ENCODE measurements around the gene CRADD. TPM values are rescaled to one million over a fixed set of nuclear protein-coding genes. Genes with fewer than 3 reads are reported as not detected.

Gene CRADD
- total RNA-seq, 1 experiment from 2014 or later, result 10.1 TPM

DNA sequence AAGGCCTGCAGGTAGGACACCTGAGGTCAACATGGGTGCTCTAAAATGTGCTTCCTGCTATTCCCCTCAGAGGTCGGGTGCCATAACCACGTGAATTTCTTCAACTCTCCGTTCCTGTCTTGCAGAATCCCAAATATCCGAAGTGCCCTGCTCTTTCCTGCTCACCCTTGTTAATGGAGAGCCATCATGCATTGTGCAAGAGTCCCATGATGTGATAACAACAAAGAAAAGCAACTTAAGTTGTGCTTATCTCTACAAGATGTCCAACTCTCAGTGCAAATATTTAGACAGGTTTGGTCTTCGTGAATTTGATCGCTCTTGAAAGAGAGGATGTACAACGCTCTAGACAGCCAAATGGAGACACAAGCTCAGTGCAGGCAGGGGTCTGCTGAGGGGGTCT, 260.6 kb downstream of the CRADD start:
- no peak overlapping the region for H3K27ac Mint-ChIP-seq (ENCODE audit: unreplicated experiment)
- H3K4me3 Mint-ChIP-seq (ENCODE audit: low read depth, unreplicated experiment), result no peak overlapping the region
- no TSS peak for BruUV-seq (replicated peaks)
- CTCF ChIA-PET, result no interaction called here
- H3K9me3 Mint-ChIP-seq (ENCODE audit: low read depth, unreplicated experiment), result peaks cover 10% of the 10 kb centered on the region
- H3K27me3 Mint-ChIP-seq (ENCODE audit: unreplicated experiment), result peaks cover 13% of the 10 kb centered on the region
- intact Hi-C loops (cut with micrococcal nuclease; ENCODE audit: unreplicated experiment), result no loop called here
- H3K36me3 Mint-ChIP-seq (ENCODE audit: insufficient read depth, unreplicated experiment), result no peaks in the 10 kb centered on the region
- TF ChIP-seq, protein P1, sequence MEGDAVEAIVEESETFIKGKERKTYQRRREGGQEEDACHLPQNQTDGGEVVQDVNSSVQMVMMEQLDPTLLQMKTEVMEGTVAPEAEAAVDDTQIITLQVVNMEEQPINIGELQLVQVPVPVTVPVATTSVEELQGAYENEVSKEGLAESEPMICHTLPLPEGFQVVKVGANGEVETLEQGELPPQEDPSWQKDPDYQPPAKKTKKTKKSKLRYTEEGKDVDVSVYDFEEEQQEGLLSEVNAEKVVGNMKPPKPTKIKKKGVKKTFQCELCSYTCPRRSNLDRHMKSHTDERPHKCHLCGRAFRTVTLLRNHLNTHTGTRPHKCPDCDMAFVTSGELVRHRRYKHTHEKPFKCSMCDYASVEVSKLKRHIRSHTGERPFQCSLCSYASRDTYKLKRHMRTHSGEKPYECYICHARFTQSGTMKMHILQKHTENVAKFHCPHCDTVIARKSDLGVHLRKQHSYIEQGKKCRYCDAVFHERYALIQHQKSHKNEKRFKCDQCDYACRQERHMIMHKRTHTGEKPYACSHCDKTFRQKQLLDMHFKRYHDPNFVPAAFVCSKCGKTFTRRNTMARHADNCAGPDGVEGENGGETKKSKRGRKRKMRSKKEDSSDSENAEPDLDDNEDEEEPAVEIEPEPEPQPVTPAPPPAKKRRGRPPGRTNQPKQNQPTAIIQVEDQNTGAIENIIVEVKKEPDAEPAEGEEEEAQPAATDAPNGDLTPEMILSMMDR (IDR thresholded peaks at IDR 0.05; ENCODE audit: unreplicated experiment), result no peak
- DNase-seq, result no peak
- no peaks in the 10 kb centered on the region for H3K4me1 Mint-ChIP-seq (ENCODE audit: low read depth, unreplicated experiment)

DNA sequence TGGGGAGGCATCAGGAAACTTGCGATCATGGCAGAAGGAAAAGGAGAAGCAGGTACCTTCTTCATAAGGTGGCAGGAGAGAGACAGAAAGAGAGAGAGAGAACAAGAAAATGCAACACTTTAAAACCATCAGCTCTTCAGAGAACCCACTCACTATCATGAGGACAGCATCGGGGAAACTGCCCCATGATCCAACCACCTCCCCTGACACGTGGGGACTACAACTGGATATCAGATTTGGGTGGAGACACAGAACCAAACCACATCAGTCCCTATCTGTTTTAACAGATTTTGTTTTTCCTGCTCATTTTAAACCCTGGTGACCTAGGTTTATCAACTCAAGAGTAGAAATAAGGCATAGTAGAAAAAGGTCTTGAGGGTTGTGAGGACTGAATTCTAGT, 261.1 kb downstream of the CRADD start:
- TF ChIP-seq, protein P1 (IDR thresholded peaks at IDR 0.05; ENCODE audit: unreplicated experiment), result no peak
- CTCF ChIA-PET, result no interaction called here
- no peak overlapping the region for H3K27ac Mint-ChIP-seq (ENCODE audit: unreplicated experiment)
- peaks cover 10% of the 10 kb centered on the region for H3K9me3 Mint-ChIP-seq (ENCODE audit: low read depth, unreplicated experiment)
- no peak for DNase-seq
- H3K27me3 Mint-ChIP-seq (ENCODE audit: unreplicated experiment), result peaks cover 13% of the 10 kb centered on the region
- intact Hi-C loops (cut with micrococcal nuclease; ENCODE audit: unreplicated experiment), result no loop called here
- H3K4me3 Mint-ChIP-seq (ENCODE audit: low read depth, unreplicated experiment), result no peak overlapping the region
- H3K36me3 Mint-ChIP-seq (ENCODE audit: insufficient read depth, unreplicated experiment), result no peaks in the 10 kb centered on the region
- BruUV-seq (replicated peaks), result no TSS peak
- H3K4me1 Mint-ChIP-seq (ENCODE audit: low read depth, unreplicated experiment), result no peaks in the 10 kb centered on the region

DNA sequence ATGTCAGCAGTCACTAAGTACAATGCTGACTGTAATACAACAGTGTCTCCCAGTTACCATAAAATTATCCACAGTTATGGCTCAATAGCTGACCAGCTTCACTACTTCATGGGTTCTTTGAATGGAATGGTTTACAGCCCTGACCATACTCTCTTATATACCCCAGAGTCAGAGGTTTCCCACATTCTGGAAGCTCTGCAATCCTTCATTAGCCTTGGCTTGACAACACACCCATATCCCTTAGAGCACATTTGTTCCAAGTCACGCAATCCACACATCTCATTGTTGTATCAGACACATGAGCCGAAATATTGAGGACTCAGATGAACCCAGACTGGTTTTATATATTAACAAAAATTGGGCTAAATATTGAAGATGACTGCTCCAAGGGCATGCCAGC, 261.8 kb downstream of the CRADD start:
- H3K36me3 Mint-ChIP-seq (ENCODE audit: insufficient read depth, unreplicated experiment), result no peaks in the 10 kb centered on the region
- peaks cover 13% of the 10 kb centered on the region for H3K27me3 Mint-ChIP-seq (ENCODE audit: unreplicated experiment)
- BruUV-seq (replicated peaks), result no TSS peak
- CTCF ChIA-PET, result no interaction called here
- TF ChIP-seq, protein P1 (IDR thresholded peaks at IDR 0.05; ENCODE audit: unreplicated experiment), result no peak
- no peak for DNase-seq
- H3K9me3 Mint-ChIP-seq (ENCODE audit: low read depth, unreplicated experiment), result peaks cover 10% of the 10 kb centered on the region
- H3K4me1 Mint-ChIP-seq (ENCODE audit: low read depth, unreplicated experiment), result no peaks in the 10 kb centered on the region
- H3K4me3 Mint-ChIP-seq (ENCODE audit: low read depth, unreplicated experiment), result no peak overlapping the region
- intact Hi-C loops (cut with micrococcal nuclease; ENCODE audit: unreplicated experiment), result no loop called here
- no peak overlapping the region for H3K27ac Mint-ChIP-seq (ENCODE audit: unreplicated experiment)

DNA sequence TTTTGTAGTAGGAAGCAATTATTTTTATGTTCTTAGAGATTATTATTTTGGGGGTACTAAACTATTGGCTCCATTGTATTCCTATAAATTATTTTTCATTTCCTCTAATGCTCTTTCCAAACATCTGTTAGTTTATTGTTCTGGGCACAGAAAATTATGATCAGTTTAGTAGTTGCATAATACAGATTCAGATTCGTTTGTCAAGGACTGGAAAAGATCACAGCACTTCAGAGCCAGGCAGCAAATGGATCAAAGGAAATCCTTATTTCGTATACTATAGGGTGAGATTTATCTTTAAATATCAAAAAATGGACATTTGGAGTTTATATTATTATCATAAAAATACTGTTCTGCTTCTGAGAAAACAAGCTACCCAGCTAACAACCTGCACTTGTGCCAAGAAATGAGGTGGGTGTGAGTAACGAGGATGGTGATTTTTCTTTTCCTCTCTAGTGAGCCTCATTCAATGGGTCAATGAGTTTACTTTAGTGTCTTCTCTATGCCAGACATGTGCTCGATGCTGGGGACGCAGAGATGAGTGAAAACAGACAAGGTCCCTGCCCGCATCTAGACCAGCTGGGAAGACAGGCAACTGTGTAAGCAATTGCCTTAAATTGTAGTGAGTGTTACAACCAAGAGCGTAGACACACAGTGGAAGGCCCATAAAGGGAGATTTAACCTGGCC, 262.6 kb downstream of the CRADD start:
- Mint-ChIP-seq H3K27ac (ENCODE audit: unreplicated experiment) (no peak overlapping the region), H3K4me1 (ENCODE audit: low read depth, unreplicated experiment) (no peaks in the 10 kb centered on the region), H3K36me3 (ENCODE audit: insufficient read depth, unreplicated experiment) (no peaks in the 10 kb centered on the region), H3K4me3 (ENCODE audit: low read depth, unreplicated experiment) (no peak overlapping the region), H3K9me3 (ENCODE audit: low read depth, unreplicated experiment) (peaks cover 10% of the 10 kb centered on the region), H3K27me3 (ENCODE audit: unreplicated experiment) (peaks cover 13% of the 10 kb centered on the region)
- TF ChIP-seq, protein P1 (IDR thresholded peaks at IDR 0.05; ENCODE audit: unreplicated experiment), result no peak
- no TSS peak for BruUV-seq (replicated peaks)
- CTCF ChIA-PET, result no interaction called here
- DNase-seq, result no peak
- intact Hi-C loops (cut with micrococcal nuclease; ENCODE audit: unreplicated experiment), result no loop called here
